OCI-LY7 (cell line): ENCODE measurements around the gene SMIM9. TPM values are rescaled to one million over a fixed set of nuclear protein-coding genes. Genes with fewer than 3 reads are reported as not detected.

Experiments
- BruUV-seq: library from RNA; stranded (reverse); fragments of 400-500 nt; replicated peaks from 2 replicates; lab custom pipeline; 2021; lab: Mats Ljungman, UMichigan
- CTCF ChIA-PET: fragments of 300-600 bp; sonication (Branson Sonifier 250); formaldehyde crosslinking; loops from one replicate; lab custom pipeline; 2022; ENCODE audit warnings: antibody characterized with exemption; ENCODE audit not compliant: unreplicated experiment; lab: Charles Lee
- POLR2A ChIA-PET: fragments of 300-600 bp; sonication (Branson Sonifier 250); formaldehyde crosslinking; loops from one replicate; lab custom pipeline; 2022; ENCODE audit warnings: antibody characterized with exemption; lab: Charles Lee
- DNase-seq: peaks from one replicate; pipeline ENCODE4 v3.0.0-alpha.2; 2015; ENCODE audit warnings: low spot score
- H2AFZ ChIP-seq: fragments of 200-600 bp; sonication (generic), shearing (Covaris generic); 2 replicates; pipeline ENCODE4 v1.6.1; 2014; ENCODE audit warnings: mild to moderate bottlenecking, antibody characterized with exemption, low read length, moderate library complexity
- H3K27ac ChIP-seq: fragments of 200-600 bp; sonication (generic); 2 replicates; pipeline ENCODE4 v1.5.1; 2014; ENCODE audit warnings: mixed run types, low read depth, mild to moderate bottlenecking, moderate library complexity, low read length, inconsistent platforms; ENCODE audit not compliant: poor library complexity, severe bottlenecking
- H3K36me3 ChIP-seq: fragments of 200-600 bp; sonication (generic); 2 replicates; pipeline ENCODE4 v1.6.1; 2014; ENCODE audit warnings: mild to moderate bottlenecking, antibody characterized with exemption, low read length, moderate library complexity, mixed read lengths; ENCODE audit not compliant: insufficient read depth
- H3K4me1 ChIP-seq: fragments of 200-600 bp; sonication (generic); 2 replicates; pipeline ENCODE4 v1.5.1; 2014; ENCODE audit warnings: mild to moderate bottlenecking, low read length; ENCODE audit not compliant: insufficient read depth, poor library complexity, severe bottlenecking
- H3K4me2 ChIP-seq: fragments of 200-600 bp; sonication (generic); 2 replicates; pipeline ENCODE4 v1.6.1; 2014; ENCODE audit warnings: mild to moderate bottlenecking, low read length
- H3K4me3 ChIP-seq: fragments of 200-600 bp; sonication (generic); 2 replicates; pipeline ENCODE4 v1.5.1; 2014; ENCODE audit warnings: mild to moderate bottlenecking, low read depth, low read length; ENCODE audit not compliant: poor library complexity, severe bottlenecking
- H3K79me2 ChIP-seq: fragments of 200-600 bp; sonication (generic); 2 replicates; pipeline ENCODE4 v1.6.1; 2016; ENCODE audit warnings: low read depth, mild to moderate bottlenecking, low read length, moderate library complexity, mixed read lengths; ENCODE audit not compliant: insufficient read depth
- H3K9me2 ChIP-seq: fragments of 200-600 bp; sonication (generic); 2 replicates; pipeline ENCODE4 v1.6.1; 2016; ENCODE audit warnings: mild to moderate bottlenecking, low read length, mixed read lengths; ENCODE audit not compliant: insufficient read depth
- H3K9me3 ChIP-seq: fragments of 200-600 bp; sonication (generic); 2 replicates; pipeline ENCODE4 v1.6.1; 2014; ENCODE audit warnings: mild to moderate bottlenecking, mixed run types, low read length, mixed read lengths
- H4K20me1 ChIP-seq: fragments of 200-600 bp; sonication (generic); 2 replicates; pipeline ENCODE4 v1.6.1; 2014; ENCODE audit warnings: mild to moderate bottlenecking, antibody characterized with exemption, low read length, moderate library complexity, mixed read lengths; ENCODE audit not compliant: insufficient read depth
- EZH2phosphoT487 ChIP-seq: fragments of 200-600 bp; sonication (generic); IDR thresholded peaks from 2 replicates; pipeline ENCODE4 v1.6.1; 2018; ENCODE audit warnings: low read depth, borderline replicate concordance, mild to moderate bottlenecking, mixed run types, antibody characterized with exemption, low read length, moderate library complexity, mixed read lengths
- intact Hi-C: fragments of 100-400 bp; cut with micrococcal nuclease; formaldehyde crosslinking; loops from one replicate; pipeline ENCODE4 v1.10.0; 2022; ENCODE audit not compliant: unreplicated experiment
- total RNA-seq, 2 experiments: library from RNA; depleted of rRNA in 1 of 2; stranded (reverse); fragments of >200 nt in 1 of 2; shearing (Covaris generic) in 1 of 2; gene quantifications; 2 replicates each; pipeline ENCODE4 v1.2.3, GENCODE V29; 2014 to 2022
- TF ChIP-seq, protein P1 (sequence below): fragments of 200-600 bp; sonication (generic); conservative IDR thresholded peaks from 2 replicates; pipeline ENCODE4 v1.5.1; 2014; ENCODE audit warnings: mild to moderate bottlenecking, antibody characterized with exemption, low read length, moderate library complexity, mixed read lengths

Gene SMIM9
- total RNA-seq, 2 experiments from 2014 or later: not detected

DNA sequence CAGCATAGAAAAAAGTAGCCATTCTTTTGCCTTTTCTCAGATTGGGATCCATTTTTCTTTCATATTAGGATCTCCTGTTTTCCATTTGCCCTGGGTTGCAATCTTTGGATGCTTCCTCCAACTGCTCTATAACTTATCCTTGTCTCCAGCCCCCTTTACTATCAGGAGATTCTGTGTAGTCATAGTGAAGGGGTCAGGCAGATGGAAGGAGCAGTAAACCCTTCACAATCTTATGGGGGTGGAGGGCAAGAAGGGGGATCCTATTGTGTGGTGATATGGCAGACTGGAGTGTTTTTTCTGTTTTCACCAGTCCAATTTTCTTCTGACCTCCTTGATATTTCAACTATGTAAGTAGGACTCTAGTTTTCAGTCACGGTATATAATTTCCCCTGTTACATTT, 1.7 kb upstream of the SMIM9 start:
- no peak overlapping the region for H2AFZ ChIP-seq
- no peak overlapping the region for H3K27ac ChIP-seq
- intact Hi-C loops: no loop called here
- POLR2A ChIA-PET: no interaction called here
- TF ChIP-seq, protein P1, sequence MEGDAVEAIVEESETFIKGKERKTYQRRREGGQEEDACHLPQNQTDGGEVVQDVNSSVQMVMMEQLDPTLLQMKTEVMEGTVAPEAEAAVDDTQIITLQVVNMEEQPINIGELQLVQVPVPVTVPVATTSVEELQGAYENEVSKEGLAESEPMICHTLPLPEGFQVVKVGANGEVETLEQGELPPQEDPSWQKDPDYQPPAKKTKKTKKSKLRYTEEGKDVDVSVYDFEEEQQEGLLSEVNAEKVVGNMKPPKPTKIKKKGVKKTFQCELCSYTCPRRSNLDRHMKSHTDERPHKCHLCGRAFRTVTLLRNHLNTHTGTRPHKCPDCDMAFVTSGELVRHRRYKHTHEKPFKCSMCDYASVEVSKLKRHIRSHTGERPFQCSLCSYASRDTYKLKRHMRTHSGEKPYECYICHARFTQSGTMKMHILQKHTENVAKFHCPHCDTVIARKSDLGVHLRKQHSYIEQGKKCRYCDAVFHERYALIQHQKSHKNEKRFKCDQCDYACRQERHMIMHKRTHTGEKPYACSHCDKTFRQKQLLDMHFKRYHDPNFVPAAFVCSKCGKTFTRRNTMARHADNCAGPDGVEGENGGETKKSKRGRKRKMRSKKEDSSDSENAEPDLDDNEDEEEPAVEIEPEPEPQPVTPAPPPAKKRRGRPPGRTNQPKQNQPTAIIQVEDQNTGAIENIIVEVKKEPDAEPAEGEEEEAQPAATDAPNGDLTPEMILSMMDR: no peak
- no peak for TF ChIP-seq EZH2phosphoT487
- H3K9me3 ChIP-seq: no peaks in the 10 kb centered on the region
- H3K4me3 ChIP-seq: no peak overlapping the region
- CTCF ChIA-PET: no interaction called here
- H3K9me2 ChIP-seq: no peaks in the 10 kb centered on the region
- no TSS peak for BruUV-seq
- DNase-seq: no peak
- H3K4me2 ChIP-seq: no peak overlapping the region
- no peaks in the 10 kb centered on the region for H4K20me1 ChIP-seq
- H3K4me1 ChIP-seq: no peaks in the 10 kb centered on the region
- H3K36me3 ChIP-seq: no peaks in the 10 kb centered on the region
- no peaks in the 10 kb centered on the region for H3K79me2 ChIP-seq

DNA sequence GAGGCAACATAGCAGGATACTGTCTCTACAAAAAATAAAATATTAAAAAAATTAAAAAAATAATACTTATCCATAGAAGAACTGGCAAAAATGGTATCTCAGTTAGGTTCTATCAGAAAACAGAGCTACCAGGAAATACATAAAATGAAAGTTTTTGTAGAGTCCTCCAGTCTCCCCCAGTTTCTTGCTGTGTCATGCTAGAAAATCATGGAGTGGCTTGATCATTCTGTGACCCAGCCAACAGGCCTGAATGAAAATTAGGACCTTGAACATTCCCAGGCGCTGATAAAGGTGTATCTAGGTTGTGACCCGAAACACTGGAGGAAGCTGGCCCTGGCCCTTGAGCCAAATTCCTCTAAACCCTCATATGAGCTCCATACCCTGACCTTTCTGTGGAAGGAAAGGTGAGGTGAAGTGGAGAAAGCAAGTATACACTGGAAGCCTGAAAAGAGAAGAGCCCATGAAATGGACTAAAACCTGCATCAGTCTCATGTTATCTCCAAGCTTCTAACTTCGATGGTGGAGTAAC, 652 bp downstream of the SMIM9 start:
- ChIA-PET POLR2A (no interaction called here), CTCF (no interaction called here)
- H3K4me3 ChIP-seq: no peak overlapping the region
- H3K4me2 ChIP-seq: no peak overlapping the region
- no peak for DNase-seq
- H3K36me3 ChIP-seq: no peaks in the 10 kb centered on the region
- no peaks in the 10 kb centered on the region for H3K9me2 ChIP-seq
- BruUV-seq: no TSS peak
- no peaks in the 10 kb centered on the region for H3K4me1 ChIP-seq
- TF ChIP-seq EZH2phosphoT487: no peak
- TF ChIP-seq, protein P1: no peak
- intact Hi-C loops: no loop called here
- no peaks in the 10 kb centered on the region for H3K9me3 ChIP-seq
- no peaks in the 10 kb centered on the region for H3K79me2 ChIP-seq
- H4K20me1 ChIP-seq: no peaks in the 10 kb centered on the region
- no peak overlapping the region for H2AFZ ChIP-seq
- no peak overlapping the region for H3K27ac ChIP-seq

DNA sequence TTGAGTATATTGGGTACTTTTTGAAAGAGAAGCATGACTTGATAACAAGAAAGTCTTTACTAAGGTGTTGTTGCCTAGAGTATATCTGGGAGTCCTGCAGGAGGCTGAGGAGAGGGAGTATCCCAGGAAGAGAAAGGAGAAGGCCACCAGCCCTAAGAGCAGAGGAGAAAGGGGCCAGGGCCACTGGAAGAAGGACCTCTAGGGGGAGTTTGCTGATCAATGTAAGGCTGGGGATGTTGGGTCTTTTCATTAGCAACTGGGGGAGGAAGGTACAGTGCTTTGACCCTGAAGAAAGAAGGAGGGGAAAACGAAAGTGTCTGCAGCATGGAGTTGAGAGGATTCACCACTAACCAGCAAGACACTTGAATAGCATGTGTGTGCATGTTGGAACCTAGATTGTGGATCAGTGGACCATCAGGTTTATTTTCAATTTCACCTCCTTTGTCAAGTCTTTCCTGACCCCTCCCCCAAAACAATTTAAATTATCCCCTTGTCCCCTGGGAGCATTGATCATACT, 4.5 kb downstream of the SMIM9 start:
- Histone ChIP-seq H3K79me2 (no peaks in the 10 kb centered on the region), H3K4me3 (no peak overlapping the region), H2AFZ (no peak overlapping the region), H3K9me2 (no peaks in the 10 kb centered on the region), H3K9me3 (no peaks in the 10 kb centered on the region), H3K4me1 (peaks cover 11% of the 10 kb centered on the region), H3K4me2 (no peak overlapping the region), H3K27ac (no peak overlapping the region), H3K36me3 (no peaks in the 10 kb centered on the region), H4K20me1 (no peaks in the 10 kb centered on the region)
- intact Hi-C loops: no loop called here
- DNase-seq: no peak
- BruUV-seq: no TSS peak
- ChIA-PET CTCF (no interaction called here), POLR2A (no interaction called here)
- TF ChIP-seq, protein P1: no peak
- no peak for TF ChIP-seq EZH2phosphoT487
